ENCODE results near the gene CAMTA1. TPM values are rescaled to one million over a fixed set of nuclear protein-coding genes. Genes with fewer than 3 reads are reported as not detected.

Gene CAMTA1
- total RNA-seq, 2 donors from 2014 or later: 100 to 102 TPM

DNA sequence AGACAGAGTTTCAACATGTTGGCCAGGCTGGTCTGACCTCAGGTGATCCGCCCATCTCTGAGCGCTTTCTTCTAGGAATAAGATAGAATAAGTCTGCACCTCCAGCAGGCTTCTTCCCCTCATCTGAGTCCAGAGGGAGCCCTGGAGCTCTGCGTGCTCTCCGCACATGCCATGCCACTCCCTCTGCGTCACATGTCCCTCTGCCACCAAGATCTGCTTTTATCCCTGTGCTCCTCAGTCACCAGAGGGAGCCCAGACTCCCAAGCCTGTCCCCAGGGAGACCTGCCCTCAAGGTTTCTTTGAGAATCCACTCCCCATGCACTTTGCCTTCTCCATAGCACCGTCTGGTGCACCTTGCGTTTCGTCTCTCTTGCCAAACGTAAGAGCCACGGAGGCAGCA is 213.0 kb downstream of the CAMTA1 start:
- intact Hi-C loops (cut with DNase I): no loop called here
- WGBS: 56% methylated on average over 10 of the region's 10 CpGs
- no peak for TF ChIP-seq POLR2AphosphoS5 (IDR thresholded peaks at IDR 0.05)
- no peak for TF ChIP-seq POLR2A (IDR thresholded peaks at IDR 0.05)
- TF ChIP-seq, protein P1, sequence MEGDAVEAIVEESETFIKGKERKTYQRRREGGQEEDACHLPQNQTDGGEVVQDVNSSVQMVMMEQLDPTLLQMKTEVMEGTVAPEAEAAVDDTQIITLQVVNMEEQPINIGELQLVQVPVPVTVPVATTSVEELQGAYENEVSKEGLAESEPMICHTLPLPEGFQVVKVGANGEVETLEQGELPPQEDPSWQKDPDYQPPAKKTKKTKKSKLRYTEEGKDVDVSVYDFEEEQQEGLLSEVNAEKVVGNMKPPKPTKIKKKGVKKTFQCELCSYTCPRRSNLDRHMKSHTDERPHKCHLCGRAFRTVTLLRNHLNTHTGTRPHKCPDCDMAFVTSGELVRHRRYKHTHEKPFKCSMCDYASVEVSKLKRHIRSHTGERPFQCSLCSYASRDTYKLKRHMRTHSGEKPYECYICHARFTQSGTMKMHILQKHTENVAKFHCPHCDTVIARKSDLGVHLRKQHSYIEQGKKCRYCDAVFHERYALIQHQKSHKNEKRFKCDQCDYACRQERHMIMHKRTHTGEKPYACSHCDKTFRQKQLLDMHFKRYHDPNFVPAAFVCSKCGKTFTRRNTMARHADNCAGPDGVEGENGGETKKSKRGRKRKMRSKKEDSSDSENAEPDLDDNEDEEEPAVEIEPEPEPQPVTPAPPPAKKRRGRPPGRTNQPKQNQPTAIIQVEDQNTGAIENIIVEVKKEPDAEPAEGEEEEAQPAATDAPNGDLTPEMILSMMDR (IDR thresholded peaks at IDR 0.05): no peak
- Histone ChIP-seq H3K36me3 (no peaks in the 10 kb centered on the region), H3K9me3 (no peaks in the 10 kb centered on the region), H3K27me3 (replicated peaks; ENCODE audit: insufficient read depth) (no peaks in the 10 kb centered on the region), H3K27ac (no peak overlapping the region), H3K4me3 (no peak overlapping the region), H3K4me1 (replicated peaks) (no peaks in the 10 kb centered on the region)
- no peak for DNase-seq (ENCODE audit: low spot score)

DNA sequence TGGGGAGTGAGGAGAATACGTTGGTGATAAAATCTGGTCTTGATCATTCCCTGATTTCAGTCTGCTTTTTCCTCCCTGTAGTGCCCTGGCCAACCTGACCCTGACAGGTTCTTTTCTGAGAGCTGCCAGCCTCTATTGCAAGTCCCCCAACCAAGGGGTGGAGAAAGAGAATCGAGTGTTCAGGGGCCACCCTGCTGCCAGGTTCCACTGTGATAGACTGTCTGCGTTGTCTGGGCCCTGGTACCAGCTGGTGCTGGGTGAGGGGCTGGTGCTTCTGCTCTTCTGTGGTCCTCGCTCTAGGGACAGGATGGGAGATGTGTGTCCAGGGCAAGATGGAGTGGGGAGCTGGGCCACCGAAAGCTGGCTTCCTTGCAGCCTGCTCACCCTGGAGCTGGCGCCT is 214.6 kb downstream of the CAMTA1 start:
- intact Hi-C loops (cut with DNase I): no loop called here
- DNase-seq (ENCODE audit: low spot score): no peak
- Histone ChIP-seq H3K4me3 (no peak overlapping the region), H3K4me1 (replicated peaks) (no peaks in the 10 kb centered on the region), H3K36me3 (no peaks in the 10 kb centered on the region), H3K27me3 (replicated peaks; ENCODE audit: insufficient read depth) (no peaks in the 10 kb centered on the region), H3K9me3 (no peaks in the 10 kb centered on the region), H3K27ac (no peak overlapping the region)
- TF ChIP-seq, protein P1 (IDR thresholded peaks at IDR 0.05): no peak
- TF ChIP-seq POLR2AphosphoS5 (IDR thresholded peaks at IDR 0.05): no peak
- no peak for TF ChIP-seq POLR2A (IDR thresholded peaks at IDR 0.05)
- WGBS: 86% methylated on average over 6 of the region's 6 CpGs

GRCh38 chr1:7000720-7001119 is 215.5 kb downstream of the CAMTA1 start:
- DNase-seq (ENCODE audit: low spot score): no peak
- no peak overlapping the region for H3K27ac ChIP-seq
- no peaks in the 10 kb centered on the region for H3K27me3 ChIP-seq (replicated peaks; ENCODE audit: insufficient read depth)
- TF ChIP-seq POLR2A (IDR thresholded peaks at IDR 0.05): no peak
- no peaks in the 10 kb centered on the region for H3K4me1 ChIP-seq (replicated peaks)
- no peak overlapping the region for H3K4me3 ChIP-seq
- H3K9me3 ChIP-seq: no peaks in the 10 kb centered on the region
- intact Hi-C loops (cut with DNase I): no loop called here
- 91% methylated on average over 3 of the region's 3 CpGs for WGBS
- no peaks in the 10 kb centered on the region for H3K36me3 ChIP-seq

DNA sequence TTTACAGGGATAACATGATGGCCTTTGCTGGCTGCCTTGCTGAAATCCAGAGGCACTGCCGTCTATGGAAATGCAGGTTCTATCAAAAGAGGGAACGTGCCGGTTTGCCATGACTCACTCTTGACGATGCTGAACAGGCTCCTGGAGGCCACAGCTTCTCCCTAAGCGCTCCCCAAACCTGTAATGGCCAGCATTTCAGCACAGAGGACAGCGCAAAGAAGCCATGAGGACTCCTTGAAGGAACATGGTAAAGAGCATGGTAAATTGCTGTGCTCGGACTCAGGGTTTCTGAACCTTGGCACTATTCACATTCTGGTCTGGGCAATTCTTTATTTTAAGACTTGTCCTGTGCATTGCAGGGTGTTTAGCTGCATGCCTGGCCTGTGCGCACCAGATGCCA is 217.5 kb downstream of the CAMTA1 start:
- Histone ChIP-seq H3K27me3 (replicated peaks; ENCODE audit: insufficient read depth) (no peaks in the 10 kb centered on the region), H3K9me3 (no peaks in the 10 kb centered on the region), H3K4me1 (replicated peaks) (no peaks in the 10 kb centered on the region), H3K4me3 (no peak overlapping the region), H3K36me3 (no peaks in the 10 kb centered on the region), H3K27ac (no peak overlapping the region)
- 83% methylated on average over 8 of the region's 8 CpGs for WGBS
- no peak for DNase-seq (ENCODE audit: low spot score)
- TF ChIP-seq POLR2AphosphoS5 (IDR thresholded peaks at IDR 0.05) (no peak), POLR2A (IDR thresholded peaks at IDR 0.05) (no peak)
- TF ChIP-seq, protein P1 (IDR thresholded peaks at IDR 0.05): no peak
- intact Hi-C loops (cut with DNase I): no loop called here

- Histone ChIP-seq H3K4me3 (no peak overlapping the region), H3K27ac (no peak overlapping the region), H3K27me3 (replicated peaks; ENCODE audit: insufficient read depth) (no peaks in the 10 kb centered on the region), H3K36me3 (no peaks in the 10 kb centered on the region), H3K9me3 (no peaks in the 10 kb centered on the region), H3K4me1 (replicated peaks) (no peaks in the 10 kb centered on the region)
- no peak for DNase-seq (ENCODE audit: low spot score)
- 80% methylated on average over 5 of the region's 5 CpGs for whole genome bisulfite sequencing
- intact Hi-C loops (cut with DNase I): no loop called here
- TF ChIP-seq POLR2AphosphoS5 (IDR thresholded peaks at IDR 0.05): no peak
- TF ChIP-seq, protein P1 (IDR thresholded peaks at IDR 0.05): no peak
- no peak for TF ChIP-seq POLR2A (IDR thresholded peaks at IDR 0.05)
These were observed 218.4 kb downstream of the CAMTA1 start for GRCh38 chr1:7003676-7004075.

Measured in prostate gland (tissue), 2 donors.